Esophagus (tissue), 2 donors: ENCODE data around the gene PROS1. TPM values are rescaled to one million over a fixed set of nuclear protein-coding genes. Genes with fewer than 3 reads are reported as not detected.

Experiments
- H3K27ac ChIP-seq, 2 donors: one replicate each; pipeline ENCODE4 v1.5.1; 2013; ENCODE audit warnings: low read depth in 2 of 2, mild to moderate bottlenecking in 2 of 2, inconsistent platforms in 1 of 2, low read length in 1 of 2, moderate library complexity in 1 of 2
- H3K27me3 ChIP-seq, 2 donors: one replicate each; pipeline ENCODE4 v1.6.1; 2013; ENCODE audit warnings: low read length in 2 of 2, control low read depth in 1 of 2, mild to moderate bottlenecking in 1 of 2; ENCODE audit not compliant: insufficient read depth in 2 of 2, control insufficient read depth in 1 of 2
- H3K36me3 ChIP-seq, 2 donors: one replicate each; pipeline ENCODE4 v1.6.1; 2013; ENCODE audit warnings: low read length in 1 of 2; ENCODE audit not compliant: control insufficient read depth in 2 of 2, insufficient read depth in 2 of 2
- H3K4me1 ChIP-seq, 2 donors: one replicate each; pipeline ENCODE4 v1.6.1; 2013; ENCODE audit warnings: low read length in 1 of 2; ENCODE audit not compliant: control insufficient read depth in 2 of 2, insufficient read depth in 2 of 2
- H3K4me3 ChIP-seq, 2 donors: one replicate each; pipeline ENCODE4 v1.5.1; 2013; ENCODE audit warnings: low read length in 2 of 2, mild to moderate bottlenecking in 2 of 2, low read depth in 1 of 2, moderate library complexity in 1 of 2
- H3K9me3 ChIP-seq, 2 donors: one replicate each; pipeline ENCODE4 v1.6.1; 2013; ENCODE audit warnings: mild to moderate bottlenecking in 2 of 2, low read depth in 1 of 2, low read length in 1 of 2, moderate library complexity in 1 of 2; ENCODE audit not compliant: control insufficient read depth in 2 of 2, insufficient read depth in 1 of 2
- WGBS, 2 donors: extraction: QIAGEN DNeasy Blood & Tissue Kit; methylation state at CpG; one replicate each; pipeline ENCODE4 v1.1.7; 2013; 5-methylcytosine and 5-hydroxymethylcytosine counted together
- polyA plus RNA-seq, 2 donors: library from polyadenylated mRNA; stranded (reverse); fragments of 200-250 nt; gene quantifications; one replicate each; pipeline ENCODE4 v1.2.3, GENCODE V29; 2013
- donor health status: healthy with polysubstance abuse.
- donor health status: Bipolar disorder and iron deficiency.

Gene PROS1
- polyA plus RNA-seq, 2 donors, result 4.4 to 8.1 TPM

- Histone ChIP-seq H3K27me3 (no peaks in the 10 kb centered on the region), H3K4me3 (no peak overlapping the region), H3K27ac (no peak overlapping the region), H3K36me3 (no peaks in the 10 kb centered on the region), H3K9me3 (no peaks in the 10 kb centered on the region), H3K4me1 (no peaks in the 10 kb centered on the region)
- 82 to 83% methylated on average over 3 of the region's 3 CpGs for WGBS, 2 donors
These were observed 28.3 kb upstream of the PROS1 start for GRCh38 chr3:94001827-94002495.

- Histone ChIP-seq H3K27ac (no peak overlapping the region), H3K36me3 (no peaks in the 10 kb centered on the region), H3K9me3 (no peaks in the 10 kb centered on the region), H3K4me3 (no peak overlapping the region), H3K27me3 (no peaks in the 10 kb centered on the region), H3K4me1 (no peaks in the 10 kb centered on the region)
- WGBS, 2 donors, result 61 to 62% methylated on average over 1 of the region's 1 CpG
These were observed 27.5 kb upstream of the PROS1 start for GRCh38 chr3:94001191-94001590.

GRCh38 chr3:93994056-93994455 lies 20.4 kb upstream of the PROS1 start:
- H3K9me3 ChIP-seq, result no peaks in the 10 kb centered on the region
- no peaks in the 10 kb centered on the region for H3K27me3 ChIP-seq
- no peak overlapping the region for H3K4me3 ChIP-seq
- no peak overlapping the region for H3K27ac ChIP-seq
- H3K4me1 ChIP-seq, result no peaks in the 10 kb centered on the region
- 86% methylated on average over 3 of the region's 3 CpGs for WGBS, 2 donors
- H3K36me3 ChIP-seq, result no peaks in the 10 kb centered on the region

- Histone ChIP-seq H3K27me3 (no peaks in the 10 kb centered on the region), H3K9me3 (no peaks in the 10 kb centered on the region), H3K4me1 (no peaks in the 10 kb centered on the region), H3K4me3 (no peak overlapping the region), H3K27ac (no peak overlapping the region), H3K36me3 (no peaks in the 10 kb centered on the region)
- 72 to 75% methylated on average over 3 of the region's 3 CpGs for WGBS, 2 donors
These were observed 18.5 kb upstream of the PROS1 start for GRCh38 chr3:93992207-93992606.

GRCh38 chr3:93991631-93992030 lies 17.9 kb upstream of the PROS1 start:
- Histone ChIP-seq H3K36me3 (no peaks in the 10 kb centered on the region), H3K9me3 (no peaks in the 10 kb centered on the region), H3K27me3 (no peaks in the 10 kb centered on the region), H3K4me1 (no peaks in the 10 kb centered on the region), H3K27ac (no peak overlapping the region), H3K4me3 (no peak overlapping the region)
- WGBS, 2 donors, result 75 to 76% methylated on average over 2 of the region's 2 CpGs

- no peaks in the 10 kb centered on the region for H3K4me1 ChIP-seq
- 86 to 90% methylated on average over 3 of the region's 3 CpGs for WGBS, 2 donors
- no peak overlapping the region for H3K4me3 ChIP-seq
- H3K9me3 ChIP-seq, result no peaks in the 10 kb centered on the region
- H3K27ac ChIP-seq, result no peak overlapping the region
- H3K27me3 ChIP-seq, result no peaks in the 10 kb centered on the region
- no peaks in the 10 kb centered on the region for H3K36me3 ChIP-seq
These were observed 15.5 kb upstream of the PROS1 start for GRCh38 chr3:93989241-93989640.

GRCh38 chr3:93988764-93989163 lies 15.1 kb upstream of the PROS1 start:
- no peak overlapping the region for H3K4me3 ChIP-seq
- H3K4me1 ChIP-seq, result no peaks in the 10 kb centered on the region
- H3K27me3 ChIP-seq, result no peaks in the 10 kb centered on the region
- WGBS, 2 donors, result 93 to 95% methylated on average over 9 of the region's 9 CpGs
- H3K36me3 ChIP-seq, result no peaks in the 10 kb centered on the region
- no peaks in the 10 kb centered on the region for H3K9me3 ChIP-seq
- no peak overlapping the region for H3K27ac ChIP-seq

- Histone ChIP-seq H3K36me3 (no peaks in the 10 kb centered on the region), H3K4me3 (no peak overlapping the region), H3K27ac (no peak overlapping the region)
These were observed 14.6 kb upstream of the PROS1 start for GRCh38 chr3:93988283-93988682.

GRCh38 chr3:93984618-93985017 lies 10.9 kb upstream of the PROS1 start:
- Histone ChIP-seq H3K9me3 (no peaks in the 10 kb centered on the region), H3K27me3 (no peaks in the 10 kb centered on the region), H3K27ac (no peak overlapping the region), H3K4me3 (no peak overlapping the region), H3K36me3 (no peaks in the 10 kb centered on the region), H3K4me1 (no peaks in the 10 kb centered on the region)
- 86 to 93% methylated on average over 5 of the region's 5 CpGs for WGBS, 2 donors

More at GRCh38 chr3:93988283-93988682, 14.6 kb upstream of the PROS1 start:
- Histone ChIP-seq H3K9me3 (no peaks in the 10 kb centered on the region), H3K27me3 (no peaks in the 10 kb centered on the region), H3K4me1 (no peaks in the 10 kb centered on the region)

- Histone ChIP-seq H3K27me3 (no peaks in the 10 kb centered on the region), H3K9me3 (no peaks in the 10 kb centered on the region), H3K27ac (no peak overlapping the region), H3K36me3 (no peaks in the 10 kb centered on the region), H3K4me1 (no peaks in the 10 kb centered on the region), H3K4me3 (no peak overlapping the region)
- 89 to 93% methylated on average over 3 of the region's 3 CpGs for WGBS, 2 donors
These were observed 9.7 kb upstream of the PROS1 start for GRCh38 chr3:93983408-93983807.
